GM12801 (cell line): ENCODE measurements around the gene PFDN2.

Experiments used
- TF ChIP-seq, protein P1 (sequence below): IDR thresholded peaks from one replicate; pipeline ENCODE4 v1.5.1; 2011; ENCODE audit warnings: control low read depth; ENCODE audit not compliant: insufficient read length; ENCODE audit errors: extremely low read depth

The PFDN2 gene

DNA sequence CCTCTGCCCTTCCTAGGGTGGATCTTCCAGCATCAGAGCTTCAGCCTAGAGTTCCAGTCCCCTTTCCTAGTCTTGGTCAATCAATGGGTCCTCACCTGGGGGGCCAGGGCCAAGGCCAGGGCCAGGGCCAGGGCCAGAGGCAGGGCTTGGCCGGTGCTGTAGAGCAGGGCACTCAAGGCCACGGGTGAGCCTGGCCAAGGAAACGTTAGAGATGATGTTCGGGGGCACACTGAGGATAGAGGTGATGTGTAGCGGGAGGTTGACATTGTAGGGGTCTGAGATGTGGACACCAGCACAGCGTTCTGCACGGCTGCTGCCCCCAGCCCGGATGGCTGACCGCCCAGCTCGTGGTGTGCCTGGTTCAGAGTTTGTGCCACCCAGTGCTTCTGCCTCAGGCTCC lies 66.6 kb downstream of the PFDN2 start:
- TF ChIP-seq, protein P1, sequence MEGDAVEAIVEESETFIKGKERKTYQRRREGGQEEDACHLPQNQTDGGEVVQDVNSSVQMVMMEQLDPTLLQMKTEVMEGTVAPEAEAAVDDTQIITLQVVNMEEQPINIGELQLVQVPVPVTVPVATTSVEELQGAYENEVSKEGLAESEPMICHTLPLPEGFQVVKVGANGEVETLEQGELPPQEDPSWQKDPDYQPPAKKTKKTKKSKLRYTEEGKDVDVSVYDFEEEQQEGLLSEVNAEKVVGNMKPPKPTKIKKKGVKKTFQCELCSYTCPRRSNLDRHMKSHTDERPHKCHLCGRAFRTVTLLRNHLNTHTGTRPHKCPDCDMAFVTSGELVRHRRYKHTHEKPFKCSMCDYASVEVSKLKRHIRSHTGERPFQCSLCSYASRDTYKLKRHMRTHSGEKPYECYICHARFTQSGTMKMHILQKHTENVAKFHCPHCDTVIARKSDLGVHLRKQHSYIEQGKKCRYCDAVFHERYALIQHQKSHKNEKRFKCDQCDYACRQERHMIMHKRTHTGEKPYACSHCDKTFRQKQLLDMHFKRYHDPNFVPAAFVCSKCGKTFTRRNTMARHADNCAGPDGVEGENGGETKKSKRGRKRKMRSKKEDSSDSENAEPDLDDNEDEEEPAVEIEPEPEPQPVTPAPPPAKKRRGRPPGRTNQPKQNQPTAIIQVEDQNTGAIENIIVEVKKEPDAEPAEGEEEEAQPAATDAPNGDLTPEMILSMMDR, result no peak
